AG04449 (cell line): ENCODE data around the gene PHLDA3.
A peak's percentile ranks its signal among the peaks of the same experiment; 100 is the strongest.

Experiments used
- CTCF ChIA-PET: fragments of 350-600 bp; formaldehyde crosslinking; extraction: SDS; loops from one replicate; lab custom pipeline; 2021; ENCODE audit warnings: antibody characterized with exemption; lab: Yijun Ruan, JAX
- POLR2A ChIA-PET: fragments of 400-600, 350-600 bp; formaldehyde crosslinking; extraction: SDS; loops from one replicate; lab custom pipeline; 2020; ENCODE audit warnings: antibody characterized with exemption, inconsistent platforms; lab: Yijun Ruan, JAX
- DNase-seq: peaks from one replicate; pipeline ENCODE4 v3.0.0-alpha.2; 2010; ENCODE audit warnings: low read depth, low spot score
- H3K4me3 ChIP-seq: 2 replicates; pipeline ENCODE4 v1.5.1; 2011; ENCODE audit warnings: low read depth, mild to moderate bottlenecking, control low read depth, low read length
- TF ChIP-seq, protein P1 (sequence below): IDR thresholded peaks from one replicate; pipeline ENCODE4 v1.5.1; 2011; ENCODE audit warnings: mild to moderate bottlenecking, moderate library complexity, low read length, control low read depth, inconsistent platforms; ENCODE audit not compliant: insufficient read depth; ENCODE audit errors: missing control alignments

Gene PHLDA3

GRCh38 chr1:201488830-201489589, 20.0 kb upstream of the PHLDA3 start:
- DNase-seq, result peak; percentile 79
- TF ChIP-seq, protein P1, sequence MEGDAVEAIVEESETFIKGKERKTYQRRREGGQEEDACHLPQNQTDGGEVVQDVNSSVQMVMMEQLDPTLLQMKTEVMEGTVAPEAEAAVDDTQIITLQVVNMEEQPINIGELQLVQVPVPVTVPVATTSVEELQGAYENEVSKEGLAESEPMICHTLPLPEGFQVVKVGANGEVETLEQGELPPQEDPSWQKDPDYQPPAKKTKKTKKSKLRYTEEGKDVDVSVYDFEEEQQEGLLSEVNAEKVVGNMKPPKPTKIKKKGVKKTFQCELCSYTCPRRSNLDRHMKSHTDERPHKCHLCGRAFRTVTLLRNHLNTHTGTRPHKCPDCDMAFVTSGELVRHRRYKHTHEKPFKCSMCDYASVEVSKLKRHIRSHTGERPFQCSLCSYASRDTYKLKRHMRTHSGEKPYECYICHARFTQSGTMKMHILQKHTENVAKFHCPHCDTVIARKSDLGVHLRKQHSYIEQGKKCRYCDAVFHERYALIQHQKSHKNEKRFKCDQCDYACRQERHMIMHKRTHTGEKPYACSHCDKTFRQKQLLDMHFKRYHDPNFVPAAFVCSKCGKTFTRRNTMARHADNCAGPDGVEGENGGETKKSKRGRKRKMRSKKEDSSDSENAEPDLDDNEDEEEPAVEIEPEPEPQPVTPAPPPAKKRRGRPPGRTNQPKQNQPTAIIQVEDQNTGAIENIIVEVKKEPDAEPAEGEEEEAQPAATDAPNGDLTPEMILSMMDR, result no peak
- POLR2A ChIA-PET, result interaction anchor here (0.9 to 2.5 kb wide), 7 partner anchors 10 to 42 kb away, joined by 3 to 9 read pairs (median 5); partner anchors contain the start of gene PHLDA3
- CTCF ChIA-PET, result interaction anchor here (0.9 to 34.5 kb wide), 6 partner anchors 2 to 53 kb away, joined by 3 to 1139 read pairs (median 84); partner anchors contain the start of gene CSRP1
- H3K4me3 ChIP-seq, result no peak overlapping the region

DNA sequence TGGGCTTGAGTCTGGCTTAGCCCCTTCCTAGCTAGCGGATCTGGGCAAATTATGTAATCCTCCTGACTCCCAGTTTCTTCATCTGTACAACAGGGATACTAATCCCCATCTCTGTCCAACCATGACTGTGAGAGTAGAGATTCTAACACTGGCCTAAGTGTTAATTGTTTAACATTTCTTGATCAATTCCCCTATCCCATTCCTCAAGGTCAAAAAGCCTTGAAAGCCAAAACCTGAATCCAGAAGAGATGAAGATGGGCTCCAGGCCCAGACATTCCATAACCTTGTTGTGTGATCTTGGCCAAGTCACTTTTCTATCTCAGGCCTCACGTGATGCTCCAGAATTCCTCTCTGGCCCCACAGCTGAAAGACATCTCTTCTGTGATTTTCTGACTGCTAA, 18.8 kb upstream of the PHLDA3 start:
- ChIA-PET CTCF (interaction anchor here (1.2 to 34.5 kb wide), 6 partner anchors 9 to 141 kb away, joined by 3 to 1139 read pairs (median 10); partner anchors contain the start of gene CSRP1), POLR2A (interaction anchor here (1.7 to 1.8 kb wide), 2 partner anchors 15 to 25 kb away, joined by 4 to 11 read pairs; no protein-coding TSS in a partner anchor)
- TF ChIP-seq, protein P1, result no peak
- no peak overlapping the region for H3K4me3 ChIP-seq
- DNase-seq, result no peak

DNA sequence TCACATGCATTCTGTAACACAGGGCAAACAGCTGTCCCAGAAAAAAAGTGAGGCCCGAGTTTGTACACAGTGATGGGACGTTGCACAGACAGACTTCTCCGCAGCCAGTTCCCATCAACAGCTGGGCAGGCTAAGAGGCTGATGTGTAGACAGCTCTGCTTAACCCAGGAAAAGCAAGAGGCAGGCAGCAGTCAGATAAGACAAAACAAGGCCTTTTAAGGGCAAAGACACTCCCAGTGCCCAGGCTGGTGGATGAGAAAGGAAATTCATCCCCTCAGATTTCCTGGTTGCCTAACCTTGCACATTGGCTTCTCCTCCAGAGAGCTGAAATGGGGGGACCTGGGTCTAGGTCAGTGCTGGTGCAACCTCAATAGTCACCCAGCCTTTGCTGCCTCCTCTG, 17.2 kb upstream of the PHLDA3 start:
- TF ChIP-seq, protein P1, result no peak
- POLR2A ChIA-PET, result interaction anchor here (1.1 to 1.8 kb wide), 3 partner anchors 16 to 19 kb away, joined by 3 to 11 read pairs (median 4); partner anchors contain the start of gene PHLDA3
- H3K4me3 ChIP-seq, result no peak overlapping the region
- CTCF ChIA-PET, result interaction anchor here (0.6 to 34.5 kb wide), 5 partner anchors 8 to 499 kb away, joined by 3 to 1139 read pairs (median 15); partner anchors contain the start of gene CSRP1
- DNase-seq, result no peak

GRCh38 chr1:201485184-201485774, 16.3 kb upstream of the PHLDA3 start:
- TF ChIP-seq, protein P1, result no peak
- DNase-seq, result no peak
- ChIA-PET CTCF (interaction anchor here (1.4 to 34.5 kb wide), 3 partner anchors 19 to 46 kb away, joined by 4 to 1139 read pairs (median 153); partner anchors contain the start of gene CSRP1), POLR2A (no interaction called here)
- no peak overlapping the region for H3K4me3 ChIP-seq

DNA sequence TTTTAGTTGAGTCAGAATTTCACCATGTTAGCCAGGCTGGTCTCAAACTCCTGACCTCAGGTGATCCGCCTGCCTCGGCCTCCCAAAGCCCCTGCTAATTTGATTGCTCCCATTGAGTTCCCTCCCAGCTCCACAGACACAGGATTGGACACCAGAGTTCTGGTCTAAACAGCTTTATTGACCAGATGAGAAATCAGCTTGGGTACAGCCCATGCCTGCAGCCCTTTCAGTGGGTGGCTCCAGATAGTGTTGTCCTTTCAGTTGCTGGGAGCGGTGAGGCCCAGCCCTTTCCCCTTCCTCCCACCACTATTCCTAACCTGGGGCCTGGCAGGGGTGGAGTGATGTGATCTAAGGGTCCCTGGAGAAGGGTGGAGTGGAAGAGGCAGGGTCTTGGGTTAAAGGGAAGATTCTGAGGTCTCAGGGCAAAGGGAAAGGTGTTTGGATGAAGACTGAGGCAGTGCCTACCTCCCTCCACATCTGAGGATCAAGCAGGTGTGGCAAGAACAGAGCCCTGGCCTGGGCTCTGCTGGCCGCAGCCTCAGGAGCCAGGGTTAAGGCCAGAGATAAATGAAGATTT, 14.5 kb upstream of the PHLDA3 start:
- no peak overlapping the region for H3K4me3 ChIP-seq
- ChIA-PET CTCF (interaction anchor here (0.8 to 34.5 kb wide), 10 partner anchors 14 to 76 kb away, joined by 3 to 1139 read pairs (median 8); partner anchors contain the start of genes CSRP1 and PHLDA3), POLR2A (interaction anchor here (1.1 kb wide), 1 partner anchor 35 kb away, joined by 3 read pairs; no protein-coding TSS in a partner anchor)
- TF ChIP-seq, protein P1, result no peak
- DNase-seq, result no peak
